ENCODE measurements around the gene IMMP2L.

Gene IMMP2L

DNA sequence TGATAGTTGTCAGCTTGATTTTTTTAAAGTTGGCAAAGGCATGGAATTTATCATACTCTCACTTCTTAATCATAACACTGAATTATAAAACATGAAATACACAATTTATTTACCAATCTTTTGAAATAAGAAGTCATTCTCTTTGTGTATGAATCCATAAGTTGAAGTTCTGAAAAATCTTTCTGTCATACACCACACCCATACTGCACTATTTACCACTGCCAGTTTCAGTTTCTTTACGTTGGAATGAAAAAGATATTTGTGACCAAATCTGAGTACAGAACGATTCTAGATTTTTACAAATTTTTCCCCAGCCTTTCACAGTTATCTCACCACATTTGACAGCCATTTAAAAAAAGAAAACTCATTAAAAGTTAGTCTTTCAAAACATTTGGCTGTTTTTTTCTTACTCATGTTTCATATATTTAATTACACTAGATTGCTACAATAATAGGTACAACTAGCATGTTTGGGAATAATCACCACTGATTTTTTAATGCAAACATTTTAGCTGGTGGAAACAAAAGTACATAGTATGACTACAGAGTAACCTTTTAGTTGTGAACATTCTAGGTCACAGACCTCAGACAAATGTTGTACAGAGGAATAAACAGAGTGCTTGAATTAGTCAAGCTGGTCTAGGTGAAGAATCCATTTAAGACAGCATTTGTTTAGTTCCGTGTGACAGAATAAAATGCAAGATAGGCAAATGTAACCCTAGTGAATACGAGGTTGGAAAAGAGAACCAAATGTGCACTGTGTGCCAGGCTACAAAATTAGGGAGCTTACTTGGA lies 656.3 kb downstream of the IMMP2L start:
- TF ChIP-seq, protein P1, sequence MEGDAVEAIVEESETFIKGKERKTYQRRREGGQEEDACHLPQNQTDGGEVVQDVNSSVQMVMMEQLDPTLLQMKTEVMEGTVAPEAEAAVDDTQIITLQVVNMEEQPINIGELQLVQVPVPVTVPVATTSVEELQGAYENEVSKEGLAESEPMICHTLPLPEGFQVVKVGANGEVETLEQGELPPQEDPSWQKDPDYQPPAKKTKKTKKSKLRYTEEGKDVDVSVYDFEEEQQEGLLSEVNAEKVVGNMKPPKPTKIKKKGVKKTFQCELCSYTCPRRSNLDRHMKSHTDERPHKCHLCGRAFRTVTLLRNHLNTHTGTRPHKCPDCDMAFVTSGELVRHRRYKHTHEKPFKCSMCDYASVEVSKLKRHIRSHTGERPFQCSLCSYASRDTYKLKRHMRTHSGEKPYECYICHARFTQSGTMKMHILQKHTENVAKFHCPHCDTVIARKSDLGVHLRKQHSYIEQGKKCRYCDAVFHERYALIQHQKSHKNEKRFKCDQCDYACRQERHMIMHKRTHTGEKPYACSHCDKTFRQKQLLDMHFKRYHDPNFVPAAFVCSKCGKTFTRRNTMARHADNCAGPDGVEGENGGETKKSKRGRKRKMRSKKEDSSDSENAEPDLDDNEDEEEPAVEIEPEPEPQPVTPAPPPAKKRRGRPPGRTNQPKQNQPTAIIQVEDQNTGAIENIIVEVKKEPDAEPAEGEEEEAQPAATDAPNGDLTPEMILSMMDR (IDR thresholded peaks at IDR 0.05; ENCODE audit: insufficient read depth, low read length, poor library complexity, severe bottlenecking): no peak
- Histone ChIP-seq H3K4me3 (replicated peaks; ENCODE audit: low read depth, low read length) (no peak overlapping the region), H3K36me3 (ENCODE audit: control insufficient read depth, insufficient read depth, low read length) (no peaks in the 10 kb centered on the region), H3K27me3 (replicated peaks; ENCODE audit: control insufficient read depth, insufficient read depth, low read length) (no peaks in the 10 kb centered on the region)
- DNase-seq (ENCODE audit: extremely low read depth, insufficient read length): no peak

DNA sequence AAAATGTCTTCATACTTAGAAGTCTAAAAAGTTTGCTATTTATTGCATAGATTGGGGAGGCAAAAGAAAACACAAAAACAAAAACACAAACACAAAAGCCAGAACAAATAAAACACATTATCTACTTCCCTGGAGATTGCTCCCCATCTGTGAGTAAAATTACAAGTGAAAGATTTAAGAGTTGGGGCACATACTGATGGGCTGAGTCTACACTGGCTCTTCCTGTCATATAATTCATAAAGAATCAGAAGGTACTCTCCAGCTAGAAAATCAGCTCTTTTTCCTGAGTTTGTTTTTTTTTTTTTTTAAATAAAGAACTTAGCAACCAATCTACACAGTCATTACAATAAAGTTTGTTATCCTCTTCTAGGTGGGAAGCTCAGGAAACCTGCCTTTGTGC lies 663.8 kb downstream of the IMMP2L start:
- no peak for DNase-seq (ENCODE audit: extremely low read depth, insufficient read length)
- no peaks in the 10 kb centered on the region for H3K36me3 ChIP-seq (ENCODE audit: control insufficient read depth, insufficient read depth, low read length)
- H3K4me3 ChIP-seq (replicated peaks; ENCODE audit: low read depth, low read length): no peak overlapping the region

DNA sequence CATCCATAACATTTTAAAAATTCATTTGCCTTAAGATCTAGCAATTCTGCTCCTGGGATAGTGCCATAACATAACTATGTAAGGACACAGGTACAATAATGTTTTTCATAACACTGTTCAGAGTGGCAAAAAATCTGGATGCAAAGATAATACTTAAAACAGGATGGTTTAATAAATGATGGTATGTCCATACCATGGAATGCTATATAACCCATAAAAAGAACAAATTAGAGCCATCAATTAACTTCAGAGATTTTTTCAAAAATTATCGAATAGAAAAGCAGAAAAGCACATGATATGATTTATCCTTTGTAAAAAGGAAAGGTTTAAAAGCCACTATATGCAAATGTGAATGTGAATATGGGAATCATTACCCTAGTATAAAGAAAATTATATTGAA lies 664.8 kb downstream of the IMMP2L start:
- Histone ChIP-seq H3K36me3 (ENCODE audit: control insufficient read depth, insufficient read depth, low read length) (no peaks in the 10 kb centered on the region), H3K4me3 (replicated peaks; ENCODE audit: low read depth, low read length) (no peak overlapping the region), H3K27me3 (replicated peaks; ENCODE audit: control insufficient read depth, insufficient read depth, low read length) (no peaks in the 10 kb centered on the region)
- TF ChIP-seq, protein P1 (IDR thresholded peaks at IDR 0.05; ENCODE audit: insufficient read depth, low read length, poor library complexity, severe bottlenecking): no peak
- no peak for DNase-seq (ENCODE audit: extremely low read depth, insufficient read length)

More for the DNA sequence above, 663.8 kb downstream of the IMMP2L start:
- H3K27me3 ChIP-seq (replicated peaks; ENCODE audit: control insufficient read depth, insufficient read depth, low read length): no peaks in the 10 kb centered on the region
- TF ChIP-seq, protein P1 (IDR thresholded peaks at IDR 0.05; ENCODE audit: insufficient read depth, low read length, poor library complexity, severe bottlenecking): no peak

DNA sequence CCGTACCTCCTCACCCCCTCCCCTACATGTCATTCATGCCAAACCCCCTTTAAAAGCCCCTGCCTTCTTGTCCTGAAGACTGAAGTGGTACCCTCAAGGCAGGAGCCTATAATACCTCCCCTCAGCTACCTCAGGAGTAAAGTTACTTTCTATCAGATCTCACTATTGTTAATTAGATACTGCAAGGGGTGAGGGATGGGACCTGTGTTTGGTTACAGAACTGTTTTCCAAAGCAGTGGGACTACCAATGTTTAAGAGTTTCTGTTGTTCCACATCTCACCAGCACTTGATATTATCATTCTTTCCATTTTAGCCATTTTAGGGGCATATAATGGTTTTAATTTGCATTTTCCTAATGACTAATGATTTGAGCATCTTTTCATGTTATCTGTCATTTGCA lies 668.2 kb downstream of the IMMP2L start:
- TF ChIP-seq, protein P1 (IDR thresholded peaks at IDR 0.05; ENCODE audit: insufficient read depth, low read length, poor library complexity, severe bottlenecking): no peak
- DNase-seq (ENCODE audit: extremely low read depth, insufficient read length): no peak
- Histone ChIP-seq H3K36me3 (ENCODE audit: control insufficient read depth, insufficient read depth, low read length) (no peaks in the 10 kb centered on the region), H3K27me3 (replicated peaks; ENCODE audit: control insufficient read depth, insufficient read depth, low read length) (no peaks in the 10 kb centered on the region), H3K4me3 (replicated peaks; ENCODE audit: low read depth, low read length) (no peak overlapping the region)

DNA sequence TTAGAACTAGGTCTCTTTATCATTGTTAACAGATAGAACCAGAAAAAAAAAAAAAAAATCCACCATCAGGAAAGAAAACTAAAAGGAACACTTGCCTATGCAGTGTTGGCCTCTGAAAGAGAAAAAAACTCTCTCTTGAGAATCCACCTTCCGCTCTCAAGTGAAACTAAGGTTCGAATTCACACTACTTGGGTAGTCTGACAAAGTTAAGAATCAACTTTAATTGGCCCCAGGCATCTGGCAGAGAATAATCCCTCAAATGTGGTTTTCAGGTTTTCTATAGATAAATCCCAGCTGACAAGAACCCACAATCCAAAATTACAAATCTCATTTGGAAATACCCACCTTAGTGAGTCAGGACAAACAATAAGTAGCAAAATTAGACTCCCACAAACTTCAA lies 671.1 kb downstream of the IMMP2L start:
- H3K27me3 ChIP-seq (replicated peaks; ENCODE audit: control insufficient read depth, insufficient read depth, low read length): no peaks in the 10 kb centered on the region
- no peak for DNase-seq (ENCODE audit: extremely low read depth, insufficient read length)
- TF ChIP-seq, protein P1 (IDR thresholded peaks at IDR 0.05; ENCODE audit: insufficient read depth, low read length, poor library complexity, severe bottlenecking): no peak
- no peaks in the 10 kb centered on the region for H3K36me3 ChIP-seq (ENCODE audit: control insufficient read depth, insufficient read depth, low read length)
- no peak overlapping the region for H3K4me3 ChIP-seq (replicated peaks; ENCODE audit: low read depth, low read length)

All from GM06990 (cell line).